Stimulated activated memory B cell treated with anti-CD40 and anti-IgM and Interleukin-4, amounts not matched to agents 10 μg/mL and 1 μg/mL and 100 μg/mL, for 72 hours (primary cell): ENCODE results near the gene ZSCAN5A.
"Not testable (repeated sequence)": the region's sequence is repeated elsewhere in the genome, so short reads cannot be mapped to it uniquely, and the experiment has no call there.

Experiments used
- ATAC-seq: fragments of 150-1000 bp; cut with Tn5 transposase; 2 replicates; pipeline ENCODE4 v1.10.0; 2021
- H3K27ac Mint-ChIP-seq: one replicate; pipeline ENCODE4 v1.8.0; 2022; ENCODE audit warnings: mild to moderate bottlenecking, mixed read lengths
- H3K27me3 Mint-ChIP-seq: one replicate; pipeline ENCODE4 v1.8.0; 2022; ENCODE audit warnings: mixed read lengths
- H3K36me3 Mint-ChIP-seq: one replicate; pipeline ENCODE4 v1.8.0; 2022; ENCODE audit warnings: mixed read lengths
- H3K4me1 Mint-ChIP-seq: one replicate; pipeline ENCODE4 v1.8.0; 2022; ENCODE audit warnings: mixed read lengths
- H3K4me3 Mint-ChIP-seq: one replicate; pipeline ENCODE4 v1.8.0; 2022; ENCODE audit warnings: mild to moderate bottlenecking, moderate library complexity, mixed read lengths
- H3K9me3 Mint-ChIP-seq: one replicate; pipeline ENCODE4 v1.8.0; 2022; ENCODE audit warnings: mixed read lengths

Gene ZSCAN5A

GRCh38 chr19:56217039-56217949 is 97.3 kb downstream of the ZSCAN5A start:
- Mint-ChIP-seq H3K36me3 (peaks cover 18% of the 10 kb centered on the region), H3K27ac (no peak overlapping the region), H3K9me3 (no peaks in the 10 kb centered on the region), H3K4me1 (no peaks in the 10 kb centered on the region), H3K4me3 (peak overlapping the region; percentile 56), H3K27me3 (peaks cover 33% of the 10 kb centered on the region)
- ATAC-seq, result peak; percentile 66

- Mint-ChIP-seq H3K9me3 (no peaks in the 10 kb centered on the region), H3K4me3 (no peak overlapping the region), H3K27ac (no peak overlapping the region), H3K4me1 (no peaks in the 10 kb centered on the region), H3K36me3 (no peaks in the 10 kb centered on the region), H3K27me3 (peaks cover 45% of the 10 kb centered on the region)
- no peak for ATAC-seq
Measured at GRCh38 chr19:56211718-56212117, 102.9 kb downstream of the ZSCAN5A start.

- H3K36me3 Mint-ChIP-seq, H3K4me3 Mint-ChIP-seq, H3K27ac Mint-ChIP-seq, H3K9me3 Mint-ChIP-seq, ATAC-seq, H3K4me1 Mint-ChIP-seq: not testable (repeated sequence)
- H3K27me3 Mint-ChIP-seq, result peaks cover 43% of the 10 kb centered on the region
Measured at GRCh38 chr19:56210036-56210435, 104.6 kb downstream of the ZSCAN5A start.

GRCh38 chr19:56209091-56209490 is 105.5 kb downstream of the ZSCAN5A start:
- Mint-ChIP-seq H3K27me3 (peaks cover 33% of the 10 kb centered on the region), H3K9me3 (no peaks in the 10 kb centered on the region), H3K4me1 (no peaks in the 10 kb centered on the region), H3K36me3 (no peaks in the 10 kb centered on the region), H3K27ac (no peak overlapping the region), H3K4me3 (no peak overlapping the region)
- no peak for ATAC-seq

DNA sequence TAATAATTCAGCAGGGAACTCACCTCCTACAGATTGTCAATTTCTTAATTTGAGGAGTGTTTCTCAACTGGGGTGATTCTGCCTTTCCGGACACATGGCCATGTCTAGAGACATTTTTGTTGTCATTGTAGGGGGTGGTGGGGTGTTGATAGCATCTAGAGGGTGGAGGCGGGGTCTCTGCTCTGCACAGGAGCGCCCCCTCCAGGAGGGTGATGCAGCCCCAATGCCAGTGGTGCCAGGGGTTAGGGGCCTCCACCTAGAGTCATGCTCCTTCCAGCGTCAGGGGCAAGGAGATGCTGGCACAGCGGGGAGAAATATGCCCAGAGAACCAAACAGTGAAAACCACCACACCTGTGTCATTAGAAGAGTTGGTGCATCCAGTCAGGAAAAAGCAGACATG is 107.1 kb downstream of the ZSCAN5A start:
- H3K4me1 Mint-ChIP-seq, H3K36me3 Mint-ChIP-seq, H3K27ac Mint-ChIP-seq, H3K9me3 Mint-ChIP-seq, H3K4me3 Mint-ChIP-seq, ATAC-seq: not testable (repeated sequence)
- peaks cover 31% of the 10 kb centered on the region for H3K27me3 Mint-ChIP-seq

DNA sequence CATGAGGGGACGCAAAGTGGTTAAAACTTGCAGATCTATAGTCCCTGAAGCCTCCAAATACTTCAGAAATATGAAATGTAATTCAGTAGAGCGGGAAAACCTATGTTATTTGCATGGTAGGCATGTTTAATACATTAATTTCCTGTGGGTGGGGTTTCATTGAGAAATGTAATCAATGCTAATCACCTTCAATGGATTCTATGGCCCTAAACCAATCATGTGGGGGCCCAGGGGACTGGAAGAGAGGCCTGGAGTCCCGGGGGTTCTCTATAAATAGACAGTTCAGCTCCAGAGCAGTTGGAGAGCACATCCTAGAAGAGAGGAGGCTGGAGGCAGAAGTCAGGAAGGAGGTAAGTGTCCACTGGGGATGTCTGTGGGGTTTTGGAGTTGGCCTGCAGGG is 112.7 kb downstream of the ZSCAN5A start, which contains the start of gene ZSCAN5C:
ZSCAN5C (plus strand) TSS at position 301 of the 400 bp plus-strand sequence. CDS start 3,641 bp downstream, outside the sequence.
- Mint-ChIP-seq H3K4me3 (no peak within 1 kb of the TSS), H3K4me1 (no peaks in the 10 kb centered on the region), H3K27me3 (peaks cover 18% of the 10 kb centered on the region), H3K36me3 (no peaks in the 10 kb centered on the region), H3K9me3 (no peaks in the 10 kb centered on the region), H3K27ac (no peak within 1 kb of the TSS)
- no peak for ATAC-seq

GRCh38 chr19:56199687-56200086 is 115.0 kb downstream of the ZSCAN5A start:
- ATAC-seq, result no peak
- peaks cover 9% of the 10 kb centered on the region for H3K27me3 Mint-ChIP-seq
- no peak overlapping the region for H3K4me3 Mint-ChIP-seq
- no peaks in the 10 kb centered on the region for H3K4me1 Mint-ChIP-seq
- H3K36me3 Mint-ChIP-seq, result no peaks in the 10 kb centered on the region
- H3K27ac Mint-ChIP-seq, result no peak overlapping the region
- H3K9me3 Mint-ChIP-seq, result no peaks in the 10 kb centered on the region

DNA sequence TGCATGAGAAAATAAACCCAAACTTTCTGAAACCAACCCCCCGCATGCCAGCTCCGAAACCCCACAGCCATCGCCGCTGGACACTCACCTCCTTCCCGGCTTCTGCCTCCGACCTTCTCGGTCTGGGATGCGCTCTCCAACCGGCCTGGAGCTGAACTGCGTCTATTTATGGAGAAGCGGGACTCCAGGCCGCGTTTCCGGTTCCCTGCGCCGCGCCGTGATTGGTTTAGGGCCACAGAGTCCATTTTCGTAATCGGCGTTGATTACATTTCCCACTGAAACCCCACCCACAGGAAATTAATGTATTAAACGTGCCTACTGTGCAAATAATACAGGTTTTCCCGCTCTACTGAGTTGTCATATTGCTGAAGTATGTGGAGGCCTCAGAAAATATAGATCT is 117.0 kb downstream of the ZSCAN5A start, which contains the start of gene ZSCAN5B:
ZSCAN5B (minus strand) TSS at position 138 of the 400 bp plus-strand sequence. CDS start 4,731 bp downstream, outside the sequence.
- not testable (repeated sequence) for ATAC-seq, H3K36me3 Mint-ChIP-seq, H3K4me3 Mint-ChIP-seq, H3K9me3 Mint-ChIP-seq, H3K4me1 Mint-ChIP-seq, H3K27me3 Mint-ChIP-seq, H3K27ac Mint-ChIP-seq

DNA sequence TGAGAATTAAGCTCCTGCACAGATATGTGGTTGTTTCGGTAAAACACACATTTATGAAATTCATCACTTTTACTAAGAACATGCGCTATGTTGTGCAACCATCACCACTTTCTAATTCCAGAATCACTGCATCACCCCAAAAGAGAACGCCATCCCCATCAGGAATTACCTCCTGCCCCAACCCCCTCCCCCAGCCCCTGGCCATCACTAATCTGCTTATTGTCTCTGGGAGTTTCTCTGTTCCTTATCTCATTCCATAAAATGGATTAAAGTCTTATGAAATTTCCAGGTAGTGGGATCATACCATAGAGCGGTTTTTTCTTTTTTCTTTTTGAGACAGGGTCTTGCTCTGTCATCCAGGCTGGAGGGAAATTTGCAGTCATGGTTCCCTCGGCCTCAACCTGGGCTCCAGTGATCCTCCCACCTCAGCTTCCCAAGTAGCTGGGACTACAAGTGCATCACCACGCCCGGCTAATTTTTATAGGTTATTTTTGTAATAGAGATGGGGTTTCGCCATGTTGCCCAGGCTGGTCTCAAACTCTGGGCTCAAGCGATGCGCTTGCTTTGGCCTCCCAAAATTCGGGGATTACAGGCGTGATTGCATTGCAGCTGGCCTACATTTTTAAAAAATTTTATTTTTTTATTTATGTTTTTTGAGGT is 120.5 kb downstream of the ZSCAN5A start:
- Mint-ChIP-seq H3K36me3 (no peaks in the 10 kb centered on the region), H3K9me3 (no peaks in the 10 kb centered on the region), H3K4me1 (no peaks in the 10 kb centered on the region), H3K4me3 (no peak overlapping the region), H3K27me3 (peaks cover 10% of the 10 kb centered on the region), H3K27ac (no peak overlapping the region)
- ATAC-seq, result no peak

GRCh38 chr19:56191711-56192110 is 122.9 kb downstream of the ZSCAN5A start:
- Mint-ChIP-seq H3K27me3 (peaks cover 10% of the 10 kb centered on the region), H3K9me3 (no peaks in the 10 kb centered on the region), H3K27ac (no peak overlapping the region), H3K36me3 (no peaks in the 10 kb centered on the region), H3K4me1 (no peaks in the 10 kb centered on the region), H3K4me3 (no peak overlapping the region)
- ATAC-seq, result no peak

DNA sequence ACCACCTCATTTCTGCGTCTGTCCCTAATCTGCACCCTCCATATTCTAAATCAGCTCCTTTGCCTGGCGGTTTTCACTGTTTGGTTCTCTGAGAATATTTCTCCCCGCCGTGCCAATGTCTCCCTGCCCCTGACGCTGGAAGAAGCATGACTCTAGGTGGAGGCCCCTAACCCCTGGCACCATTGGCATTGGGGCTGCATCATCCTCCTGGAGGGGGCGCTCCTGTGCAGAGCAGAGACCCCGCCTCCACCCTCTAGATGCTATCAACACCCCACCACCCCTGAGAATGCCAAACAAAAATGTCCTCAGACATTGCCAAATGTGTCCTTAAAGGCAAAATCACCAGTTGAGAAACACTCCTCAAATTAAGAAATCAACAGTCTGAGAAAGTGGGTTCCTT is 123.5 kb downstream of the ZSCAN5A start:
- no peaks in the 10 kb centered on the region for H3K4me1 Mint-ChIP-seq
- H3K36me3 Mint-ChIP-seq, result no peaks in the 10 kb centered on the region
- H3K27me3 Mint-ChIP-seq, result peaks cover 10% of the 10 kb centered on the region
- ATAC-seq, result no peak
- H3K9me3 Mint-ChIP-seq, result no peaks in the 10 kb centered on the region
- H3K4me3 Mint-ChIP-seq, result no peak overlapping the region
- no peak overlapping the region for H3K27ac Mint-ChIP-seq

GRCh38 chr19:56189785-56190184 is 124.9 kb downstream of the ZSCAN5A start:
- no peak overlapping the region for H3K4me3 Mint-ChIP-seq
- no peaks in the 10 kb centered on the region for H3K9me3 Mint-ChIP-seq
- H3K36me3 Mint-ChIP-seq, result no peaks in the 10 kb centered on the region
- H3K4me1 Mint-ChIP-seq, result no peaks in the 10 kb centered on the region
- peaks cover 22% of the 10 kb centered on the region for H3K27me3 Mint-ChIP-seq
- no peak overlapping the region for H3K27ac Mint-ChIP-seq
- ATAC-seq, result no peak

GRCh38 chr19:56177564-56178243 is 136.9 kb downstream of the ZSCAN5A start:
- no peaks in the 10 kb centered on the region for H3K36me3 Mint-ChIP-seq
- ATAC-seq, result no peak
- H3K27me3 Mint-ChIP-seq, result peaks cover 29% of the 10 kb centered on the region
- no peak overlapping the region for H3K27ac Mint-ChIP-seq
- no peaks in the 10 kb centered on the region for H3K4me1 Mint-ChIP-seq
- H3K4me3 Mint-ChIP-seq, result no peak overlapping the region
- H3K9me3 Mint-ChIP-seq, result no peaks in the 10 kb centered on the region

- Mint-ChIP-seq H3K4me3 (no peak overlapping the region), H3K9me3 (no peaks in the 10 kb centered on the region), H3K36me3 (no peaks in the 10 kb centered on the region), H3K4me1 (peaks cover 3% of the 10 kb centered on the region), H3K27me3 (peaks cover 34% of the 10 kb centered on the region), H3K27ac (no peak overlapping the region)
- ATAC-seq, result no peak
Measured at GRCh38 chr19:56176881-56177280, 137.8 kb downstream of the ZSCAN5A start.

DNA sequence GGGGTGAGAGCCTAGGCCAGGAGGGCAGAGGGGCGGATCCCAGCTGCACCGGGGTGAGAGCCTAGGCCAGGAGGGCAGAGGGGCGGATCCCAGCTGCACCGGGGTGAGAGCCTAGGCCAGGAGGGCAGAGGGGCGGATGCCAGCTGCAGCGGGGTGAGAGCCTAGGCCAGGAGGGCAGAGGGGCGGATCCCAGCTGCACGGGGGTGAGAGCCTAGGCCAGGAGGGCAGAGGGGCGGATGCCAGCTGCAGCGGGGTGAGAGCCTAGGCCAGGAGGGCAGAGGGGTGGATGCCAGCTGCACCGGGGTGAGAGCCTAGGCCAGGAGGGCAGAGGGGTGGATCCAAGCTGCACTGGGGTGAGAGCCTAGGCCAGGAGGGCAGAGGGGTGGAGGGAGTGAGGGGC is 138.3 kb downstream of the ZSCAN5A start:
- not testable (repeated sequence) for H3K9me3 Mint-ChIP-seq, H3K27ac Mint-ChIP-seq, H3K4me1 Mint-ChIP-seq, H3K4me3 Mint-ChIP-seq, H3K36me3 Mint-ChIP-seq, ATAC-seq
- peaks cover 38% of the 10 kb centered on the region for H3K27me3 Mint-ChIP-seq
